ENCODE measurements around the gene RRP9. TPM values are rescaled to one million over a fixed set of nuclear protein-coding genes. Genes with fewer than 3 reads are reported as not detected.

The RRP9 gene
- total and polyA plus RNA-seq, 10 donors = 9.5 to 26.6 (median 14.1) TPM

GRCh38 chr3:51940648-51941462 is 849 bp downstream of the RRP9 start:
- peak overlapping the region in 5 of 8 donors; percentile 58 to 94 (median 90) for H3K27ac ChIP-seq
- peaks cover 5 to 54% (median 33%) of the 10 kb centered on the region in 6 donors for H3K36me3 ChIP-seq
- peak; percentile 55 for DNase-seq
- WGBS, 5 donors = 32 to 45% (median 37%) methylated on average over 13 of the region's 13 CpGs
- peaks cover 15 to 44% (median 32%) of the 10 kb centered on the region in 6 donors for H3K4me1 ChIP-seq
- TF ChIP-seq POLR2AphosphoS5 (IDR thresholded peaks at IDR 0.05) (no peak), POLR2A (IDR thresholded peaks at IDR 0.05) (no peak)
- TF ChIP-seq, protein P1, sequence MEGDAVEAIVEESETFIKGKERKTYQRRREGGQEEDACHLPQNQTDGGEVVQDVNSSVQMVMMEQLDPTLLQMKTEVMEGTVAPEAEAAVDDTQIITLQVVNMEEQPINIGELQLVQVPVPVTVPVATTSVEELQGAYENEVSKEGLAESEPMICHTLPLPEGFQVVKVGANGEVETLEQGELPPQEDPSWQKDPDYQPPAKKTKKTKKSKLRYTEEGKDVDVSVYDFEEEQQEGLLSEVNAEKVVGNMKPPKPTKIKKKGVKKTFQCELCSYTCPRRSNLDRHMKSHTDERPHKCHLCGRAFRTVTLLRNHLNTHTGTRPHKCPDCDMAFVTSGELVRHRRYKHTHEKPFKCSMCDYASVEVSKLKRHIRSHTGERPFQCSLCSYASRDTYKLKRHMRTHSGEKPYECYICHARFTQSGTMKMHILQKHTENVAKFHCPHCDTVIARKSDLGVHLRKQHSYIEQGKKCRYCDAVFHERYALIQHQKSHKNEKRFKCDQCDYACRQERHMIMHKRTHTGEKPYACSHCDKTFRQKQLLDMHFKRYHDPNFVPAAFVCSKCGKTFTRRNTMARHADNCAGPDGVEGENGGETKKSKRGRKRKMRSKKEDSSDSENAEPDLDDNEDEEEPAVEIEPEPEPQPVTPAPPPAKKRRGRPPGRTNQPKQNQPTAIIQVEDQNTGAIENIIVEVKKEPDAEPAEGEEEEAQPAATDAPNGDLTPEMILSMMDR (IDR thresholded peaks at IDR 0.05 in 8 of 11, conservative IDR thresholded peaks at IDR 0.05 in 3 of 11) = no peak
- intact Hi-C loops (cut with DNase I; ENCODE audit: low total_unique reads) = loop anchor here (10.0 kb wide), 1 partner anchor 54 kb away; the partner anchor contains the start of gene RPL29
- no peaks in the 10 kb centered on the region for H3K27me3 ChIP-seq (replicated peaks in 1 of 7)
- no peaks in the 10 kb centered on the region for H3K9me3 ChIP-seq
- peak overlapping the region; percentile 71 to 95 (median 82) for H3K4me3 ChIP-seq

- WGBS, 5 donors = 83 to 90% (median 89%) methylated on average over 9 of the region's 9 CpGs
These were observed 2.8 kb downstream of the RRP9 start for GRCh38 chr3:51938780-51939425.

DNA sequence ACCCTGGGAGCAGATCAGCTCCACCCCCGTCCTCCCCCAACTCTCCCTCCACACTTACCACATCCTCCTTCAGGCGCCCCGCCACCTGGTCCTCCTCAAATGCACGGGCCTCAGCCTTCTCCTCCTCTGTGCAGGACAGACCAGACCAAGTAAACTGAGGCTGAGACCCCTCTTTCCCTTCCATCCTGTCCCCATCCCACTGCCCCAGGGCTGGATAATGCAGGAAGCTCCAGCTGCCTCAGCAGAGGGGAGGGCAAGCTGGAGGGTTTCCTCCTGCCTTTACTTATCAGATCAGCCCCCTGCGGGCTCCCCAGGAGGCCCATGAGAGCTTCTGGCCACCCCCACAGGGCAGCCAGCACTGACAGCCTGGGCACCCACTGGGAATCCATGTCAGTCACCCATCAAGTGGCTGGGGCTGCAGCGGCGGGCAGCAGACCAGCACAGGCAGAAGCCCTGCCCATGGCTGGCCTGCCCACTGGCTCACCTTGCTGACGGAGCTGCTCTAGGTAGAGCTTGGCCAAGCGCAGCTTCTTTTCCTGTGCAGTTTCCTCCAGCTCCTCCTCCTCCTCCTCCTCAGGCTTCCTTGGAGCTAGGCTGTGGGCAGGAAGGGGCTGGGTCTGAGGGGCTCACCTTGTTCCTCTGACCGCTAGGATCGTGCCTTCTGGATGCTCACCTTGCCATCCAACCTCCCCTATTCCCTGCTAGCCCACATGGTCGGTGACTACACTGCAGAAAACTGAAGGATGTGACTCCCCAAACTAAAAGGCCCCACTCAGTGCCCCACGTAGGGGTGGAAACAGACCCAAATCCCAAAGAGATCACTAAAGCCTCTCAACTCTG is 3.9 kb downstream of the RRP9 start:
- Histone ChIP-seq H3K36me3 (peaks cover 5 to 66% (median 60%) of the 10 kb centered on the region in 6 donors), H3K27ac (no peak overlapping the region), H3K4me1 (peaks cover 9 to 34% (median 25%) of the 10 kb centered on the region in 6 donors), H3K9me3 (no peaks in the 10 kb centered on the region), H3K27me3 (replicated peaks in 1 of 7) (no peaks in the 10 kb centered on the region), H3K4me3 (no peak overlapping the region)
- DNase-seq = peak; percentile 69
- intact Hi-C loops (cut with DNase I; ENCODE audit: low total_unique reads) = no loop called here
- WGBS, 5 donors = 85 to 90% (median 88%) methylated on average over 11 to 13 of the region's 13 CpGs
- TF ChIP-seq POLR2AphosphoS5 (IDR thresholded peaks at IDR 0.05) (no peak), POLR2A (IDR thresholded peaks at IDR 0.05) (no peak)
- TF ChIP-seq, protein P1 (IDR thresholded peaks at IDR 0.05 in 8 of 11, conservative IDR thresholded peaks at IDR 0.05 in 3 of 11) = no peak

More at GRCh38 chr3:51938780-51939425, 2.8 kb downstream of the RRP9 start:
- no peaks in the 10 kb centered on the region for H3K9me3 ChIP-seq
- H3K4me1 ChIP-seq = peaks cover 15 to 44% (median 32%) of the 10 kb centered on the region in 6 donors
- H3K4me3 ChIP-seq = no peak overlapping the region
- DNase-seq = peak; percentile 39
- peaks cover 5 to 55% (median 49%) of the 10 kb centered on the region in 6 donors for H3K36me3 ChIP-seq
- no peak overlapping the region for H3K27ac ChIP-seq
- H3K27me3 ChIP-seq (replicated peaks in 1 of 7) = no peaks in the 10 kb centered on the region
- no peak for TF ChIP-seq POLR2A (IDR thresholded peaks at IDR 0.05)
- TF ChIP-seq, protein P1 (IDR thresholded peaks at IDR 0.05 in 8 of 11, conservative IDR thresholded peaks at IDR 0.05 in 3 of 11) = no peak
- TF ChIP-seq POLR2AphosphoS5 (IDR thresholded peaks at IDR 0.05) = no peak
- intact Hi-C loops (cut with DNase I; ENCODE audit: low total_unique reads) = no loop called here
